Heart left ventricle (tissue), 16 donors: ENCODE measurements around the gene RHOJ. TPM values are rescaled to one million over a fixed set of nuclear protein-coding genes. Genes with fewer than 3 reads are reported as not detected.

Experiments
- ATAC-seq, 4 donors: fragments of 200-7000 bp; cut with Tn5 transposase; one replicate each; pipeline ENCODE4 v1.9.1; 2020 to 2022; ENCODE audit warnings: moderate library complexity in 4 of 4, mild to moderate bottlenecking in 3 of 4, moderate number of reproducible peaks in 1 of 4
- DNase-seq, 5 donors: peaks; one replicate each; pipeline ENCODE4 v3.0.0-alpha.2; 2020
- H3K27ac ChIP-seq, 12 donors: fragments of 200-600 bp; sonication (generic) in 4 of 12; one replicate each; pipeline versions ENCODE4 v1.5.0 to v1.8.0; 2016 to 2022; ENCODE audit warnings: mild to moderate bottlenecking in 2 of 12
- H3K27me3 ChIP-seq, 9 donors: fragments of 200-600 bp; sonication (generic) in 2 of 9; one replicate each; pipeline versions ENCODE4 v1.5.1 to v1.8.0; 2016 to 2022; ENCODE audit warnings: mild to moderate bottlenecking in 3 of 9
- H3K36me3 ChIP-seq, 9 donors: fragments of 200-600 bp; sonication (generic) in 2 of 9; one replicate each; pipeline versions ENCODE4 v1.5.0 to v1.8.0; 2018 to 2022; ENCODE audit warnings: mild to moderate bottlenecking in 2 of 9
- H3K4me1 ChIP-seq, 12 donors: fragments of 200-600 bp; sonication (generic) in 4 of 12; one replicate each; pipeline versions ENCODE4 v1.5.0 to v1.8.0; 2016 to 2022; ENCODE audit warnings: mild to moderate bottlenecking in 3 of 12
- H3K4me3 ChIP-seq, 12 donors: fragments of 200-600 bp; sonication (generic) in 4 of 12; one replicate each; pipeline versions ENCODE4 v1.5.0 to v1.8.0; 2017 to 2022; ENCODE audit warnings: mild to moderate bottlenecking in 9 of 12, moderate library complexity in 4 of 12
- H3K9me3 ChIP-seq, 12 donors: fragments of 200-600 bp; sonication (generic) in 4 of 12; one replicate each; pipeline versions ENCODE4 v1.5.0 to v1.8.0; 2016 to 2022; ENCODE audit warnings: mild to moderate bottlenecking in 1 of 12
- POLR2A ChIP-seq, 2 donors: fragments of 450-650 bp; IDR thresholded peaks; one replicate each; pipeline ENCODE4 v1.6.1; 2017; ENCODE audit warnings: antibody characterized with exemption in 2 of 2, mild to moderate bottlenecking in 2 of 2, moderate library complexity in 2 of 2
- WGBS, 4 donors: extraction: QIAGEN DNeasy Blood & Tissue Kit in 2 of 4; methylation state at CpG; one replicate each; pipeline versions ENCODE4 v1.1.5 to v1.1.7; 2013 to 2018; 5-methylcytosine and 5-hydroxymethylcytosine counted together
- intact Hi-C, 10 donors: fragments of 100-400 bp; cut with DNase I; formaldehyde crosslinking; loops; one replicate each; pipeline versions ENCODE4 v1.11.1 to v1.14.2; 2022
- polyA plus RNA-seq, 2 donors: library from polyadenylated mRNA; stranded (reverse); fragments of 200-250 nt; gene quantifications; one replicate each; pipeline ENCODE4 v1.2.3, GENCODE V29; 2013
- total RNA-seq, 9 donors: library from RNA; depleted of rRNA in 2 of 9; stranded (reverse); fragments of >200 nt in 2 of 9; fragmentation: NEBNext Ultra II Directional in 3 of 9; extraction: Animal tissue kit (Norgen Biotek cat#: 25700) in 3 of 9; gene quantifications; one replicate each; pipeline versions ENCODE4 v1.1.0 to v1.2.4, GENCODE V29; 2016 to 2023
- TF ChIP-seq, protein P1 (sequence below), 12 donors: fragments of 200-600 bp; sonication (generic) in 4 of 12; IDR thresholded peaks; one replicate each; pipeline versions ENCODE4 v1.5.0 to v1.8.0; 2018 to 2022; ENCODE audit warnings: antibody characterized with exemption in 12 of 12, mild to moderate bottlenecking in 5 of 12
- donor health status: ischemic (EF 13 %, LVEDD 7.1; RV severe dilation, severe dysfunction).
- donor health status: healthy with polysubstance abuse.
- donor health status: DM: no; HTN: yes; CAD: no.
- donor health status: DM: no; HTN: no; CAD: no.
- donor health status: ischemic (EF 25% LVEDD 6.9; RV normal size, moderate dysfunction).
- donor health status: ischemic (EF 25% LVEDD 5.7; RV mildly dilated, moderate dysfunction).
- donor health status: healthy.
- donor health status: DM: yes; HTN: yes; CAD: no.
- donor health status: ischemic (EF 35%, LVEDD 5.7; RV mildly dilated, moderate dysfunction).
- donor health status: nonischemic (EF 11% LVEDD 7.7; RV severe dilation, severe dysfunction).
- donor health status: DM: yes; HTN: yes; CAD: no.
- donor health status: PGD.
- donor health status: ischemic (EF 29% LVEDD 5.4; RV normal size, mild dysfunction).
- donor health status: nonischemic (EF 23%, LVEDD 6.1; RV moderate dilation, normal function).

RHOJ gene
- total and polyA plus RNA-seq, 11 donors = 6.5 to 26.0 (median 10.6) TPM

DNA sequence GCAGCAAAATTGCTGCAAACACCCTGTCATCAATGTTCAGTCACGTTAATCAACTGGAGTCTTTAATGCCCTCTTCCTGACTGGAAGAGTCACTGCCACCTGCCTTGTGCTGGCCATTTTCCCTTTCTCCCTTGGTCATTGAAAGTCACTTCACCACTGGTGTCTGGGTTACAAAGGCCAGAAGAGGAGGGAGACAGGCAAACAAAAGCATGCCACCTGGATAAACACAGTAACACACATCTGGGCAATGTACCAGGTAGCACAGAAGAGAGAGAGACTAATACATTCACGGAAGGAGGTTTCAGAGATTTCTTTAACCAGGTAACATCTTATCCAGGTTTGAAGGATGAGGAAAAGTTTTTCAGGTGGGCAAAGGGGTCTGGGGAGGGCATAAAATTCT, 81.8 kb downstream of the RHOJ start:
- Histone ChIP-seq H3K27ac (no peak overlapping the region), H3K9me3 (no peaks in the 10 kb centered on the region), H3K4me1 (peaks cover 0 to 3% (median 0%) of the 10 kb centered on the region in 12 donors), H3K4me3 (no peak overlapping the region), H3K27me3 (no peaks in the 10 kb centered on the region), H3K36me3 (peaks cover 0 to 81% (median 40%) of the 10 kb centered on the region in 9 donors)
- no peak for TF ChIP-seq POLR2A (IDR thresholded peaks at IDR 0.05)
- TF ChIP-seq, protein P1, sequence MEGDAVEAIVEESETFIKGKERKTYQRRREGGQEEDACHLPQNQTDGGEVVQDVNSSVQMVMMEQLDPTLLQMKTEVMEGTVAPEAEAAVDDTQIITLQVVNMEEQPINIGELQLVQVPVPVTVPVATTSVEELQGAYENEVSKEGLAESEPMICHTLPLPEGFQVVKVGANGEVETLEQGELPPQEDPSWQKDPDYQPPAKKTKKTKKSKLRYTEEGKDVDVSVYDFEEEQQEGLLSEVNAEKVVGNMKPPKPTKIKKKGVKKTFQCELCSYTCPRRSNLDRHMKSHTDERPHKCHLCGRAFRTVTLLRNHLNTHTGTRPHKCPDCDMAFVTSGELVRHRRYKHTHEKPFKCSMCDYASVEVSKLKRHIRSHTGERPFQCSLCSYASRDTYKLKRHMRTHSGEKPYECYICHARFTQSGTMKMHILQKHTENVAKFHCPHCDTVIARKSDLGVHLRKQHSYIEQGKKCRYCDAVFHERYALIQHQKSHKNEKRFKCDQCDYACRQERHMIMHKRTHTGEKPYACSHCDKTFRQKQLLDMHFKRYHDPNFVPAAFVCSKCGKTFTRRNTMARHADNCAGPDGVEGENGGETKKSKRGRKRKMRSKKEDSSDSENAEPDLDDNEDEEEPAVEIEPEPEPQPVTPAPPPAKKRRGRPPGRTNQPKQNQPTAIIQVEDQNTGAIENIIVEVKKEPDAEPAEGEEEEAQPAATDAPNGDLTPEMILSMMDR (IDR thresholded peaks at IDR 0.05) = no peak
- intact Hi-C loops = no loop called here
- no peak for ATAC-seq
- whole genome bisulfite sequencing, 4 donors = 82 to 95% (median 87%) methylated on average over 2 of the region's 2 CpGs
- no peak for DNase-seq

DNA sequence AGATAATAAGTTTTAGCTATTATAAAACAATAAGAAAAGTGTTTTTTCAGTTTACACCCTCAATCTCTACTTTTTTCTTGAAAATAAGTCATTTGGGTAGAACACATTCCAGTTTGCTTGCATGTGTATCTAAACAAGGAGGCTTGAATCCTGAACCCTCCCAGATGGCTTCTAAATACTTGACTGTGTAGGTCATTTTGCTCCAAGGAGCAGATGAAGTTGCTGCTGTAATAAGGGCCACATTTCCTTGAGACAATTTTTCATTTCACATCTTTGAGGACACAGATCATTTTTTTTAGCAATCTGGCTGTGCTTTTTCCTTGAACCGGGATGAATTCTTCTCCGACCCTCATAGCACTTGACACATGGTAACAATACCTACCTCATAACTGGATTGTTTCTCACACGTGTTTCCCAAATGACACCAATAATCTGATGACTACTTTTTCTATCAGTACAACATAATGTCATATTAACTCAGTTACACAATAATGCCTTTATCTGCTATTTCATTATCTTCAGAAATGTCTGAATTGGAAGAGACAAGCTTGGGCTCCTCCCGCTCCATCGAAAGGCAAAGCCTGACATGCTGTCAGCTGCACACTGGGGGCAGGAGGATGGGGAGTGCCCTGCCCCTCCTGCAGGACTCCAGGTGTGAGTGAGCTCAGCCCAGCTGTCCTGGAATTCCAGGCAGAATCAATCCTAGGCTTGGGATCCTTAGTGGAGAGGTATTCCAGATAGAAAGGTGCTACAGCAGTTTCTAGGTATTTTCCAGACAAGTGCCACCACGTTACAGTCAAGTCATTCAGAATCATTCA, 83.6 kb downstream of the RHOJ start:
- DNase-seq (no peak), ATAC-seq (peak in 2 of 4 donors; percentile 47 to 66)
- intact Hi-C loops = no loop called here
- no peaks in the 10 kb centered on the region for H3K9me3 ChIP-seq
- WGBS, 4 donors = 77 to 88% (median 81%) methylated on average over 6 of the region's 6 CpGs
- H3K27ac ChIP-seq = peak overlapping the region in 2 of 12 donors; percentile 15 to 33
- TF ChIP-seq POLR2A (IDR thresholded peaks at IDR 0.05) = no peak
- TF ChIP-seq, protein P1 (IDR thresholded peaks at IDR 0.05) = no peak
- peaks cover 0 to 3% (median 0%) of the 10 kb centered on the region in 12 donors for H3K4me1 ChIP-seq
- peaks cover 0 to 87% (median 58%) of the 10 kb centered on the region in 9 donors for H3K36me3 ChIP-seq
- no peaks in the 10 kb centered on the region for H3K27me3 ChIP-seq
- H3K4me3 ChIP-seq = no peak overlapping the region

DNA sequence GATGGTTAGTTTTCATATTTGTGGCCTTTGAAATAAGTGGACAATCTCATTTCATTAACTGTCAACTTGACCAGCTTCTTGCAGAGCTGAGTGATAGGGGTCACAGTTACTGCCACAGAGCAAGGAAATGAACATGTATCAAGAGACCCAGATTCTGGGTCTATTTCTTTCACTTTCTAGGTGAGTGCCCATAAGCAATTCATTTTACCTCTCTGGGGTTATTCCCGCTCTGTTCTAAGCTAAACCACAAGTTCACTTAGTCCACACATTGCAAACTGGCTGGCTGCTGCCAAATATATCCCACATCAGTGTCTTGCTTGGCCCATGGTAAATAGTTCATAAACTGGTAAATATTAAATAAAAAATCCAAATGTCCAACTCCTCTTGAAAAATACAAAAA, 84.6 kb downstream of the RHOJ start:
- no peak for TF ChIP-seq POLR2A (IDR thresholded peaks at IDR 0.05)
- TF ChIP-seq, protein P1 (IDR thresholded peaks at IDR 0.05) = no peak
- Histone ChIP-seq H3K9me3 (peaks cover 0 to 5% (median 0%) of the 10 kb centered on the region in 12 donors), H3K27me3 (no peaks in the 10 kb centered on the region), H3K4me1 (peaks cover 0 to 2% (median 0%) of the 10 kb centered on the region in 12 donors), H3K4me3 (no peak overlapping the region), H3K27ac (no peak overlapping the region), H3K36me3 (peaks cover 0 to 91% (median 67%) of the 10 kb centered on the region in 9 donors)
- ATAC-seq = no peak
- 96 to 100% (median 97%) methylated on average over 1 of the region's 1 CpG for WGBS, 4 donors
- intact Hi-C loops = no loop called here
- no peak for DNase-seq

DNA sequence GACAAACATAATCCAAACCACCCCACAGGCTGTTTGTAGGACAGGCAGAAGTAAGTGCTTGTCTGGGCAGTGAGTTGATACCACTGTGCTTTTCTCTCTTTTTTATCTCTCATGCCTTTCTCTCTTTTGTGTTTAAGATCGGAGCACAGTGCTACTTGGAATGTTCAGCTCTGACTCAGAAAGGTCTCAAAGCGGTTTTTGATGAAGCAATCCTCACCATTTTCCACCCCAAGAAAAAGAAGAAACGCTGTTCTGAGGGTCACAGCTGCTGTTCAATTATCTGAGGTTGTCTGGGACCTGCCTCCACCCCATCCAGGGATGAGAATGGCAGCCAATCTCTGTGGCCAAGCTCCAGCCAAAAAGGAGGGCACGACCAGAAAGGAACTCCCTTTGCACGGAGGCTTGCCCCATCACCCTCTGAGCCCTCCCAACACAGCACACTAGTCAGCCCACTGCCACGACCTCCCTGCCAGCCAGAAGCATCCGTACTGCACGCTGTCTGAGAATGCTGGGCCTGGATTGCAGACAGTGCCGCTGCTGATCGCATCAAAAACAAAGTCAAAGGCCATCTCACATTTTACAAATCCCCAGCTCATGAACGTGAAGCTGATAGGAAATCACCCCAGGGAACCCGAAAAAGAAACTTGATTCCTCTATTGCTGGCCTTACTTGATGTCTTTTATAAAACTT, 86.6 kb downstream of the RHOJ start:
- Histone ChIP-seq H3K27me3 (no peaks in the 10 kb centered on the region), H3K4me3 (no peak overlapping the region), H3K9me3 (peaks cover 0 to 15% (median 0%) of the 10 kb centered on the region in 12 donors), H3K4me1 (peaks cover 0 to 2% (median 0%) of the 10 kb centered on the region in 12 donors), H3K36me3 (peaks cover 0 to 72% (median 56%) of the 10 kb centered on the region in 9 donors), H3K27ac (no peak overlapping the region)
- ATAC-seq (peak in 2 of 4 donors; percentile 44 to 53), DNase-seq (peak in 1 of 5 donors; percentile 24)
- WGBS, 4 donors = 85 to 92% (median 87%) methylated on average over 12 of the region's 12 CpGs
- TF ChIP-seq, protein P1 (IDR thresholded peaks at IDR 0.05) = no peak
- TF ChIP-seq POLR2A (IDR thresholded peaks at IDR 0.05) = no peak
- intact Hi-C loops = no loop called here
